A549 treated with ZK216348 at 1 μM for 4 hours (cell line): ENCODE data around the gene TRIO. TPM values are rescaled to one million over a fixed set of nuclear protein-coding genes. Genes with fewer than 3 reads are reported as not detected.

Source experiments
- total RNA-seq: library from RNA; stranded (reverse); fragments of 200-300 nt; extraction: Qiagen RNA extraction; gene quantifications from 5 replicates; pipeline ENCODE4 v1.2.3, GENCODE V29; 2022; ENCODE audit warnings: low read depth

Gene TRIO
- total RNA-seq: 92.2 to 108 TPM (median 99.3 TPM) in 5 replicates

DNA sequence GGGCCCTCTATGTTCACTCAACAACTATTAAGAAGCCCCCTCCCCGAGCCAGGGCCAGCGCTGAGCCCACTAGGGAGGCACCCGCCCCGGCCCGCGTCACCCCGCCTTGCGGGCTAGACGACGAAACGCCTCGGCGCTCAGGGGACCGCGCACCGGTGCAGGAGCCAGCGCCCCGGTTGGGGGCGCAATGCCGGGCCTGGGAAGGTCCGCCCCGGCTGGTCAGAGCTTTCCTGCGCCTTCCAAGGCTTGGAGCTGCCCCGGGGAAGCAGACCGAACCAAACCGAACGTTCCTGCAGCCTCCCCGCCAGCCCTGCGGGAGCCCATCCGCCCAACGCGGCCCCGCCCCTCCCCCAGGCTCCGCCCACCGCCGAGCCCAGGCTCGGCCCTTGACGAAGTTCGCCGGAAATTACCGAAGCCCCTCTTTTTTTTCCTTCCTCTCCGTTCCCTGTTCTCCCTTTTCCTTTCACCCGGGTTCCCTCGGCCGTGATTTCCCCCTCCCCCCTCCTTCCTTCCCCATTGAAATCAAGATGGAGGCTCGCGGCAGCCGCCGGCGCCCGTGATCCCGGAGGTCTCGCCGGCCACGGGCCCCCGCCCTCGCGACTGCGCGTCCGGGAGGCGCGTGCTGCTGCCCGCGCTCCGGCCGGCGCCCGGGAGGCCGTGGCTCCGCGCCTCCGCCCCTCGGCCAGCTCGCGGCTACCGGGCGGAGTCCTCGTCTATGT, at the start of gene TRIO:
TSS of gene TRIO (plus strand) at position 516 of the 719 bp plus-strand sequence. CDS start 384 bp downstream, outside the sequence.

Other genes starting within 250 kb of the TRIO start
- gene DNAH5, start 198.7 kb upstream of the TRIO start, total RNA-seq: 0.82 to 2.3 TPM (median 1.5 TPM) in 5 replicates